Fibroblast of mammary gland (primary cell): ENCODE measurements around the gene GNG4.
A peak's percentile ranks its signal among the peaks of the same experiment; 100 is the strongest.
"Not testable (repeated sequence)": the region's sequence is repeated elsewhere in the genome, so short reads cannot be mapped to it uniquely, and the experiment has no call there.

Experiments used
- DNase-seq: peaks from one replicate; pipeline ENCODE4 v3.0.0-alpha.2; 2010; ENCODE audit warnings: low read depth
- H3K4me3 ChIP-seq: 2 replicates; pipeline ENCODE4 v1.5.1; 2011; ENCODE audit warnings: low read depth, mild to moderate bottlenecking, low read length, moderate library complexity; ENCODE audit not compliant: control insufficient read depth
- TF ChIP-seq, protein P1 (sequence below): conservative IDR thresholded peaks from 2 replicates; pipeline ENCODE4 v1.5.1; 2011; ENCODE audit warnings: low read depth, low read length, inconsistent platforms; ENCODE audit not compliant: control insufficient read depth, insufficient read depth

The GNG4 gene

DNA sequence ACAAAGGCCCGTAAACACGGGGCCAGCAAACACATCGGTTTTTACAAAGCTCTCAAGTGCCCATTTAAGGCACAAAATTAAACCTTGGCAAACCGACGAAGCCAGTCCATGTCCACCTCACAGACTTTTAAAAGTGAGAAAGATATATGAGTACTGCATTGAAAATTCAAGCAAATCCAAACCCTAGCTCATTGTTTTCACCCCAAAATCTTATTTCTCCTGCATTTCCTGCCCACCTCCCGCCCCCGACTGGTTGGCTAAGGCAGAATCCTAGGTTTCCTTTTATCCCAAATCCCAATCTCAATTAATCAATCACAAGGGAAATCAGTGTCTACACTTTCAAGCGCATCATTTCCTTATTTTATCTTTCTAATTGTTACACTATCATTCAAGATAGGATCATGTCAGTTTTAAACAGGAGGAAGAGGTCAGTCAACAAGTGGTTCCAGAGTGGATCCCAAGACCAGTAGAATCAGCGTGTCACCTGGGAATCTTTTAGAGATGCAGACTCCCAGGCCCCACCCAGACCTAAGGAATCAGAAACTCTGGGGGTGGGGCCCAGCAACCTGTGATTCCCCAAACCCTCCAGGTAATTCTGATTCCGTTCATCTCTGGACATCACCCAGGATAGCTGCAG is 1.7 kb upstream of the GNG4 start:
- no peak overlapping the region for H3K4me3 ChIP-seq

GRCh38 chr1:235650341-235651169 is 971 bp upstream of the GNG4 start:
- peak; percentile 7 for DNase-seq
- H3K4me3 ChIP-seq, result peak overlapping the region; percentile 26
- TF ChIP-seq, protein P1, sequence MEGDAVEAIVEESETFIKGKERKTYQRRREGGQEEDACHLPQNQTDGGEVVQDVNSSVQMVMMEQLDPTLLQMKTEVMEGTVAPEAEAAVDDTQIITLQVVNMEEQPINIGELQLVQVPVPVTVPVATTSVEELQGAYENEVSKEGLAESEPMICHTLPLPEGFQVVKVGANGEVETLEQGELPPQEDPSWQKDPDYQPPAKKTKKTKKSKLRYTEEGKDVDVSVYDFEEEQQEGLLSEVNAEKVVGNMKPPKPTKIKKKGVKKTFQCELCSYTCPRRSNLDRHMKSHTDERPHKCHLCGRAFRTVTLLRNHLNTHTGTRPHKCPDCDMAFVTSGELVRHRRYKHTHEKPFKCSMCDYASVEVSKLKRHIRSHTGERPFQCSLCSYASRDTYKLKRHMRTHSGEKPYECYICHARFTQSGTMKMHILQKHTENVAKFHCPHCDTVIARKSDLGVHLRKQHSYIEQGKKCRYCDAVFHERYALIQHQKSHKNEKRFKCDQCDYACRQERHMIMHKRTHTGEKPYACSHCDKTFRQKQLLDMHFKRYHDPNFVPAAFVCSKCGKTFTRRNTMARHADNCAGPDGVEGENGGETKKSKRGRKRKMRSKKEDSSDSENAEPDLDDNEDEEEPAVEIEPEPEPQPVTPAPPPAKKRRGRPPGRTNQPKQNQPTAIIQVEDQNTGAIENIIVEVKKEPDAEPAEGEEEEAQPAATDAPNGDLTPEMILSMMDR, result no peak

More for the DNA sequence above, 1.7 kb upstream of the GNG4 start:
- TF ChIP-seq, protein P1, result no peak
- no peak for DNase-seq

- TF ChIP-seq, protein P1, result no peak
- H3K4me3 ChIP-seq, result peak overlapping the region; percentile 24
- peak; percentile 50 for DNase-seq
Observed at GRCh38 chr1:235648954-235649367, 623 bp downstream of the GNG4 start.

GRCh38 chr1:235648407-235648907 is 1.1 kb downstream of the GNG4 start:
- H3K4me3 ChIP-seq, result no peak overlapping the region
- DNase-seq, result no peak
- TF ChIP-seq, protein P1, result no peak

- DNase-seq, H3K4me3 ChIP-seq: not testable (repeated sequence)
Observed at GRCh38 chr1:235647537-235647936, 2.0 kb downstream of the GNG4 start.

- no peak for DNase-seq
- TF ChIP-seq, protein P1, result no peak
- no peak overlapping the region for H3K4me3 ChIP-seq
Observed at GRCh38 chr1:235646463-235646862, 3.1 kb downstream of the GNG4 start.

DNA sequence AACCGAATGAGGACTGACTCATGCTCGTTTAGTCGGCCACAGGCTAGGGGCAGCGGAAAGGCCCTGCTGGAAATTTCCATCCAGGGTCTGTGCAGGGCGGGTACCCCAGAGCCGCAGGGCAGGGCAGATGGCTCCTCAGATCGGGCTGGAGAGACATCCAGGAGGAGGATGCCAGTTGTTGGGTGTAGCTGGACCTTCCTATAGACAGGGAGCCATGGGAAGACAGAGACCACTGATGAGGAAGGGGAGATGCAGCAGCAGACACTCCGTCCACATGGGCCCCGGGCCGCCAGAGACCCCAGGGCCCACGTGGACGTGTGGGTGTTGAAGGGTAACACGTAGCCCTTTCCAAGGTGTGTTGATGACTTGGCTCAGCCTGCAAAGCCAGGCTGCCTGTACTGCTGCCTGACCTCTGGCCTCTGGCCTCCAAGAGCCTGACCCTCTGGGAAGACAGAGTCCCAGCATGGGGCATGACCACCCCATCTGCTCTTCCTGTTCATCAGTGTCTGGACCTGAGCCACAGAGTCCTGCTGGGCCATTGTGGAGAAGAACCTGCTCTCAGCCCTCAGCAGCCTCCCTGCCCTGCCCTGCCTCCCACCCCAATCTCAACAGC is 4.8 kb downstream of the GNG4 start:
- TF ChIP-seq, protein P1, result no peak
- H3K4me3 ChIP-seq, result no peak overlapping the region
- DNase-seq, result no peak
